ENCODE data around the gene AARSD1.

AARSD1 gene

GRCh38 chr17:42964161-42964932 is at the start of gene AARSD1:
Gene AARSD1 (minus strand): TSS chr17:42964454. CDS start chr17:42964440, 14 bp downstream.
- peak within 1 kb of the TSS; percentile 77 for H3K4me3 ChIP-seq (ENCODE audit: low read depth, low read length)
- peak; percentile 90 for DNase-seq (ENCODE audit: low read depth)
- no peak for TF ChIP-seq CTCF (IDR thresholded peaks at IDR 0.05; ENCODE audit: low read depth, low read length, missing control alignments)
- in situ Hi-C loops (cut with HindIII; ENCODE audit: low sequenced_read_pairs): no loop called here

- H3K4me3 ChIP-seq (ENCODE audit: low read depth, low read length): no peak overlapping the region
- no peak for TF ChIP-seq CTCF (IDR thresholded peaks at IDR 0.05; ENCODE audit: low read depth, low read length, missing control alignments)
- no peak for DNase-seq (ENCODE audit: low read depth)
- in situ Hi-C loops (cut with HindIII; ENCODE audit: low sequenced_read_pairs): no loop called here
These were observed 49.0 kb upstream of the AARSD1 start for GRCh38 chr17:43013296-43013695.

GRCh38 chr17:43011728-43012472 is 47.6 kb upstream of the AARSD1 start:
- DNase-seq (ENCODE audit: low read depth): no peak
- H3K4me3 ChIP-seq (ENCODE audit: low read depth, low read length): no peak overlapping the region
- no peak for TF ChIP-seq CTCF (IDR thresholded peaks at IDR 0.05; ENCODE audit: low read depth, low read length, missing control alignments)
- in situ Hi-C loops (cut with HindIII; ENCODE audit: low sequenced_read_pairs): no loop called here

- in situ Hi-C loops (cut with HindIII; ENCODE audit: low sequenced_read_pairs): no loop called here
- DNase-seq (ENCODE audit: low read depth): no peak
- TF ChIP-seq CTCF (IDR thresholded peaks at IDR 0.05; ENCODE audit: low read depth, low read length, missing control alignments): no peak
- no peak overlapping the region for H3K4me3 ChIP-seq (ENCODE audit: low read depth, low read length)
These were observed 46.5 kb upstream of the AARSD1 start for GRCh38 chr17:43010667-43011308.

GRCh38 chr17:43006639-43007551 is 42.6 kb upstream of the AARSD1 start, which contains the start of gene IFI35:
Gene IFI35 (plus strand): TSS chr17:43006784. CDS start chr17:43006948, 164 bp downstream.
- no peak for TF ChIP-seq CTCF (IDR thresholded peaks at IDR 0.05; ENCODE audit: low read depth, low read length, missing control alignments)
- in situ Hi-C loops (cut with HindIII; ENCODE audit: low sequenced_read_pairs): no loop called here
- peak; percentile 62 for DNase-seq (ENCODE audit: low read depth)
- H3K4me3 ChIP-seq (ENCODE audit: low read depth, low read length): peak within 1 kb of the TSS; percentile 73
